HUES64 (cell line): ENCODE data around the gene ANKRD34A.

Source experiments
- H3K27ac ChIP-seq: 2 replicates; pipeline ENCODE4 v1.7.0; 2013; ENCODE audit warnings: low read depth, low read length, inconsistent platforms
- H3K27me3 ChIP-seq: 2 replicates; pipeline ENCODE4 v1.6.1; 2013; ENCODE audit warnings: mild to moderate bottlenecking, low read length; ENCODE audit not compliant: insufficient read depth
- H3K36me3 ChIP-seq: 2 replicates; pipeline ENCODE4 v1.6.1; 2013; ENCODE audit warnings: mild to moderate bottlenecking, low read length; ENCODE audit not compliant: insufficient read depth
- H3K4me1 ChIP-seq: 2 replicates; pipeline ENCODE4 v1.6.1; 2013; ENCODE audit warnings: mild to moderate bottlenecking, low read length, moderate library complexity; ENCODE audit not compliant: insufficient read depth
- H3K4me3 ChIP-seq: 2 replicates; pipeline ENCODE4 v1.5.1; 2013; ENCODE audit warnings: mild to moderate bottlenecking, low read length, moderate library complexity
- H3K9ac ChIP-seq: 2 replicates; pipeline ENCODE4 v1.6.1; 2013; ENCODE audit warnings: mild to moderate bottlenecking, low read depth, low read length
- H3K9me3 ChIP-seq: 2 replicates; pipeline ENCODE4 v1.6.1; 2013; ENCODE audit warnings: low read depth, low read length; ENCODE audit not compliant: insufficient read depth
- WGBS: fragments of 150-250, 120-280 bp; methylation state at CpG from one replicate; pipeline ENCODE4 v1.1.7; 2013; ENCODE audit warnings: missing lambda C conversion rate; 5-methylcytosine and 5-hydroxymethylcytosine counted together

ANKRD34A gene

GRCh38 chr1:145996433-145997015 is 32.1 kb upstream of the ANKRD34A start, which contains the start of gene TXNIP:
Gene TXNIP (minus strand): TSS chr1:145996579. CDS start chr1:145996266, 313 bp downstream.
- peaks cover 34% of the 10 kb centered on the region for H3K36me3 ChIP-seq
- H3K9me3 ChIP-seq, result no peaks in the 10 kb centered on the region
- H3K9ac ChIP-seq, result peak within 1 kb of the TSS; percentile 87
- H3K27ac ChIP-seq, result peak within 1 kb of the TSS; percentile 36
- H3K27me3 ChIP-seq, result no peaks in the 10 kb centered on the region
- peaks cover 44% of the 10 kb centered on the region for H3K4me1 ChIP-seq
- H3K4me3 ChIP-seq, result peak within 1 kb of the TSS; percentile 94
- WGBS, result 2% methylated on average over 30 of the region's 30 CpGs

GRCh38 chr1:145995964-145996432 is 31.6 kb upstream of the ANKRD34A start:
- peaks cover 34% of the 10 kb centered on the region for H3K36me3 ChIP-seq
- peak overlapping the region; percentile 87 for H3K9ac ChIP-seq
- H3K4me1 ChIP-seq, result peaks cover 44% of the 10 kb centered on the region
- H3K4me3 ChIP-seq, result peak overlapping the region; percentile 94
- peak overlapping the region; percentile 26; the same call in 1 of the 2 replicates for H3K27ac ChIP-seq
- WGBS, result 4% methylated on average over 10 of the region's 13 CpGs
- H3K9me3 ChIP-seq, result no peaks in the 10 kb centered on the region
- H3K27me3 ChIP-seq, result no peaks in the 10 kb centered on the region

- H3K4me1 ChIP-seq, result peaks cover 44% of the 10 kb centered on the region
- H3K9ac ChIP-seq, result peak overlapping the region; percentile 87
- H3K27ac ChIP-seq, result no peak overlapping the region
- H3K36me3 ChIP-seq, result peaks cover 34% of the 10 kb centered on the region
- peak overlapping the region; percentile 94 for H3K4me3 ChIP-seq
- H3K9me3 ChIP-seq, result no peaks in the 10 kb centered on the region
- WGBS, result 69% methylated on average over 6 of the region's 8 CpGs
- H3K27me3 ChIP-seq, result no peaks in the 10 kb centered on the region
Measured at GRCh38 chr1:145995148-145995881, 30.9 kb upstream of the ANKRD34A start.

- peaks cover 41% of the 10 kb centered on the region for H3K4me1 ChIP-seq
- H3K9ac ChIP-seq, result peak overlapping the region; percentile 87; the same call in 1 of the 2 replicates
- H3K4me3 ChIP-seq, result peak overlapping the region; percentile 94
Measured at GRCh38 chr1:145994391-145995120, 30.2 kb upstream of the ANKRD34A start.

GRCh38 chr1:145993618-145994390 is 29.4 kb upstream of the ANKRD34A start:
- 94% methylated on average over 6 of the region's 6 CpGs for WGBS
- peaks cover 37% of the 10 kb centered on the region for H3K4me1 ChIP-seq
- H3K27me3 ChIP-seq, result no peaks in the 10 kb centered on the region
- H3K36me3 ChIP-seq, result peaks cover 34% of the 10 kb centered on the region
- H3K27ac ChIP-seq, result no peak overlapping the region
- peak overlapping the region; percentile 94 for H3K4me3 ChIP-seq
- H3K9ac ChIP-seq, result no peak overlapping the region
- no peaks in the 10 kb centered on the region for H3K9me3 ChIP-seq

More at GRCh38 chr1:145994391-145995120, 30.2 kb upstream of the ANKRD34A start:
- no peaks in the 10 kb centered on the region for H3K9me3 ChIP-seq
- H3K27me3 ChIP-seq, result no peaks in the 10 kb centered on the region
- 92% methylated on average over 10 of the region's 10 CpGs for WGBS
- H3K27ac ChIP-seq, result no peak overlapping the region
- H3K36me3 ChIP-seq, result peaks cover 34% of the 10 kb centered on the region

GRCh38 chr1:145992958-145993617 is 28.7 kb upstream of the ANKRD34A start:
- peaks cover 35% of the 10 kb centered on the region for H3K4me1 ChIP-seq
- WGBS, result 96% methylated on average over 5 of the region's 5 CpGs
- H3K27ac ChIP-seq, result no peak overlapping the region
- peaks cover 34% of the 10 kb centered on the region for H3K36me3 ChIP-seq
- no peak overlapping the region for H3K9ac ChIP-seq
- no peaks in the 10 kb centered on the region for H3K9me3 ChIP-seq
- H3K4me3 ChIP-seq, result peak overlapping the region; percentile 94; the same call in 1 of the 2 replicates
- H3K27me3 ChIP-seq, result no peaks in the 10 kb centered on the region

- H3K27me3 ChIP-seq, result no peaks in the 10 kb centered on the region
- no peaks in the 10 kb centered on the region for H3K9me3 ChIP-seq
- H3K27ac ChIP-seq, result no peak overlapping the region
- peaks cover 30% of the 10 kb centered on the region for H3K4me1 ChIP-seq
- peaks cover 34% of the 10 kb centered on the region for H3K36me3 ChIP-seq
- peak overlapping the region; percentile 6; the same call in 1 of the 2 replicates for H3K4me3 ChIP-seq
- WGBS, result 89% methylated on average over 1 of the region's 1 CpG
- H3K9ac ChIP-seq, result no peak overlapping the region
Measured at GRCh38 chr1:145992502-145992936, 28.1 kb upstream of the ANKRD34A start.

- Histone ChIP-seq H3K36me3 (peaks cover 34% of the 10 kb centered on the region), H3K9me3 (no peaks in the 10 kb centered on the region), H3K27ac (no peak overlapping the region), H3K9ac (no peak overlapping the region), H3K4me3 (no peak overlapping the region; the same call in 1 of the 2 replicates), H3K27me3 (no peaks in the 10 kb centered on the region), H3K4me1 (peaks cover 23% of the 10 kb centered on the region; the same call in 1 of the 2 replicates)
- 91% methylated on average over 8 of the region's 10 CpGs for WGBS
Measured at GRCh38 chr1:145991735-145992412, 27.5 kb upstream of the ANKRD34A start.

- no peaks in the 10 kb centered on the region for H3K9me3 ChIP-seq
- peaks cover 34% of the 10 kb centered on the region for H3K36me3 ChIP-seq
- no peak overlapping the region for H3K9ac ChIP-seq
- no peak overlapping the region for H3K4me3 ChIP-seq
- no peak overlapping the region for H3K27ac ChIP-seq
- 97% methylated on average over 7 of the region's 7 CpGs for WGBS
- no peaks in the 10 kb centered on the region for H3K27me3 ChIP-seq
- peaks cover 31% of the 10 kb centered on the region for H3K4me1 ChIP-seq
Measured at GRCh38 chr1:145990249-145990855, 26.0 kb upstream of the ANKRD34A start.
